ENCODE data around the gene ZMYND8.
"Not testable (repeated sequence)": the region's sequence is repeated elsewhere in the genome, so short reads cannot be mapped to it uniquely, and the experiment has no call there.

The ZMYND8 gene

GRCh38 chr20:47222468-47223119 is 133.9 kb downstream of the ZMYND8 start:
- DNase-seq, result peak; percentile 24

GRCh38 chr20:47221036-47221625 is 135.4 kb downstream of the ZMYND8 start:
- DNase-seq, result no peak

GRCh38 chr20:47220161-47220582 is 136.3 kb downstream of the ZMYND8 start:
- DNase-seq, result peak; percentile 74

GRCh38 chr20:47217482-47218446 is 138.7 kb downstream of the ZMYND8 start:
- no peak for DNase-seq

GRCh38 chr20:47216819-47217410 is 139.6 kb downstream of the ZMYND8 start:
- DNase-seq, result no peak

GRCh38 chr20:47215653-47216397 is 140.7 kb downstream of the ZMYND8 start:
- DNase-seq, result no peak

GRCh38 chr20:47213966-47214365 is 142.5 kb downstream of the ZMYND8 start:
- no peak for DNase-seq

GRCh38 chr20:47212606-47213207 is 143.8 kb downstream of the ZMYND8 start:
- no peak for DNase-seq

GRCh38 chr20:47211036-47211435 is 145.5 kb downstream of the ZMYND8 start:
- no peak for DNase-seq

GRCh38 chr20:47210470-47210869 is 146.0 kb downstream of the ZMYND8 start:
- DNase-seq, result no peak

- no peak for DNase-seq
Observed at GRCh38 chr20:47209982-47210381, 146.5 kb downstream of the ZMYND8 start.

GRCh38 chr20:47208534-47209174 is 147.8 kb downstream of the ZMYND8 start:
- no peak for DNase-seq

GRCh38 chr20:47206962-47207641 is 149.4 kb downstream of the ZMYND8 start:
- no peak for DNase-seq

- not testable (repeated sequence) for DNase-seq
Observed at GRCh38 chr20:47206552-47206951, 149.9 kb downstream of the ZMYND8 start.

GRCh38 chr20:47205577-47206123 is 150.8 kb downstream of the ZMYND8 start:
- peak; percentile 67 for DNase-seq

GRCh38 chr20:47204850-47205122 is 151.7 kb downstream of the ZMYND8 start:
- not testable (repeated sequence) for DNase-seq

- no peak for DNase-seq
Observed at GRCh38 chr20:47204008-47204849, 152.3 kb downstream of the ZMYND8 start.

GRCh38 chr20:47202733-47203667 is 153.5 kb downstream of the ZMYND8 start:
- peak; percentile 26 for DNase-seq

Data from hematopoietic multipotent progenitor cell treated with erythropoietin and hydrocortisone succinate and interleukin-3 and kit ligand, for 6 days (in vitro differentiated cells).